Spleen (tissue), 7 donors: ENCODE results near the gene HMCN2.

Source experiments
- POLR2A ChIP-seq, 3 donors: fragments of 450-650 bp; IDR thresholded peaks; one replicate each; pipeline ENCODE4 v1.5.1; 2017; ENCODE audit warnings: antibody characterized with exemption in 3 of 3, mild to moderate bottlenecking in 1 of 3
- POLR2AphosphoS5 ChIP-seq, 3 donors: sonication (generic); formaldehyde crosslinking; IDR thresholded peaks; one replicate each; pipeline ENCODE4 v1.5.1; 2017; ENCODE audit warnings: antibody characterized with exemption in 3 of 3
- TF ChIP-seq, protein P1 (sequence below), 11 experiments: fragments of 200-600 bp in 7 of 11; fragments of 450-650 bp in 4 of 11; sonication (generic) in 4 of 11; IDR thresholded peaks in 8 of 11; conservative IDR thresholded peaks in 3 of 11; 1 replicate in 7 of 11; 2 replicates in 4 of 11; pipeline versions ENCODE4 v1.4.0 to v1.8.0; 2016 to 2021; ENCODE audit warnings: antibody characterized with exemption in 11 of 11, inconsistent platforms in 4 of 11, mild to moderate bottlenecking in 1 of 11
- donor health status: DM: no; HTN: no; CAD: no; lungs with moderate emphysema.
- donor health status: DM: no; HTN: no; CAD: no.
- donor health status: DM: no; HTN: no; CAD: no.

DNA sequence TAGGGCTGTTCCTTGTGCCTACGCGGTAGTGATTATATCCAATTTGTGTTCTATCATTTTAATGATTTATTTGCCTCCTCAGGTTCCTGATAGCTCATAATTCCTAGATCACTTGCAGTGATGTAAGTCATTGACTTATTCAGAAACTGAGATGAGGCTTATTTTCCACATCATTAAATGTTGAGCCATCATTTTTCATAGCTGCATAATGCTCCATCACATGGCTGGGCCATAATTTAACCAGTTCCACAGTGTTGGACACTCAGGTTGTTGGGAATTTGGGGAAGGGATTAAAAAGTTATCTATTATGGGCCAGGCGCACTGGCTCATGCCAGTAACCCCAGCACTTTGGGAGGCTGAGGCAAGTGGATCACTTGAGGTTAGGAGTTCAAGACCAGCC, 35.8 kb upstream of the HMCN2 start:
- TF ChIP-seq POLR2AphosphoS5 (IDR thresholded peaks at IDR 0.05) (no peak), POLR2A (IDR thresholded peaks at IDR 0.05) (no peak)
- TF ChIP-seq, protein P1, sequence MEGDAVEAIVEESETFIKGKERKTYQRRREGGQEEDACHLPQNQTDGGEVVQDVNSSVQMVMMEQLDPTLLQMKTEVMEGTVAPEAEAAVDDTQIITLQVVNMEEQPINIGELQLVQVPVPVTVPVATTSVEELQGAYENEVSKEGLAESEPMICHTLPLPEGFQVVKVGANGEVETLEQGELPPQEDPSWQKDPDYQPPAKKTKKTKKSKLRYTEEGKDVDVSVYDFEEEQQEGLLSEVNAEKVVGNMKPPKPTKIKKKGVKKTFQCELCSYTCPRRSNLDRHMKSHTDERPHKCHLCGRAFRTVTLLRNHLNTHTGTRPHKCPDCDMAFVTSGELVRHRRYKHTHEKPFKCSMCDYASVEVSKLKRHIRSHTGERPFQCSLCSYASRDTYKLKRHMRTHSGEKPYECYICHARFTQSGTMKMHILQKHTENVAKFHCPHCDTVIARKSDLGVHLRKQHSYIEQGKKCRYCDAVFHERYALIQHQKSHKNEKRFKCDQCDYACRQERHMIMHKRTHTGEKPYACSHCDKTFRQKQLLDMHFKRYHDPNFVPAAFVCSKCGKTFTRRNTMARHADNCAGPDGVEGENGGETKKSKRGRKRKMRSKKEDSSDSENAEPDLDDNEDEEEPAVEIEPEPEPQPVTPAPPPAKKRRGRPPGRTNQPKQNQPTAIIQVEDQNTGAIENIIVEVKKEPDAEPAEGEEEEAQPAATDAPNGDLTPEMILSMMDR (IDR thresholded peaks at IDR 0.05 in 8 of 11, conservative IDR thresholded peaks at IDR 0.05 in 3 of 11) = no peak
